HepG2 (cell line): Measurements from ENCODE around the gene AURKA. TPM values are rescaled to one million over a fixed set of nuclear protein-coding genes. Genes with fewer than 3 reads are reported as not detected.
A peak's percentile ranks its signal among the peaks of the same experiment; 100 is the strongest.

Experiments
- ASH2L ChIP-seq: fragments of 300-600, 200-600 bp; sonication (generic); IDR thresholded peaks from 2 replicates; pipeline ENCODE4 v1.7.0; 2017; ENCODE audit warnings: low read depth, mild to moderate bottlenecking, moderate library complexity, mixed read lengths, low read length; ENCODE audit not compliant: insufficient read length
- BRCA1 ChIP-seq: sonication (generic); formaldehyde crosslinking; IDR thresholded peaks from 2 replicates; pipeline ENCODE4 v1.4.0; 2020; ENCODE audit warnings: missing genetic modification reagents
- FOSL1 ChIP-seq: sonication (generic); formaldehyde crosslinking; IDR thresholded peaks from 2 replicates; pipeline ENCODE4 v1.9.0; 2021; ENCODE audit warnings: missing genetic modification reagents, borderline replicate concordance
- FOXJ3 ChIP-seq: sonication (generic); formaldehyde crosslinking; IDR thresholded peaks from 2 replicates; pipeline ENCODE4 v1.4.0; 2020; ENCODE audit warnings: missing genetic modification reagents, mild to moderate bottlenecking, borderline replicate concordance
- MIER2 ChIP-seq: IDR thresholded peaks from 2 replicates; pipeline ENCODE4 v1.6.1; 2016; ENCODE audit warnings: missing biosample characterization, missing genetic modification reagents
- MXD1 ChIP-seq: sonication (generic); formaldehyde crosslinking; IDR thresholded peaks from 2 replicates; pipeline ENCODE4 v1.4.0; 2020; ENCODE audit warnings: mild to moderate bottlenecking, missing genetic modification reagents
- RARA ChIP-seq: IDR thresholded peaks from 2 replicates; pipeline ENCODE4 v1.6.1; 2016; ENCODE audit warnings: missing genetic modification reagents, missing compliant biosample characterization
- SP1 ChIP-seq, 2 experiments: fragments of 450-650 bp in 1 of 2; sonication (generic) in 1 of 2; formaldehyde crosslinking in 1 of 2; IDR thresholded peaks; 2 replicates each; pipeline versions ENCODE4 v1.4.0 to v1.6.1; 2016 to 2020; ENCODE audit warnings: missing genetic modification reagents in 1 of 2
- UBTF ChIP-seq: sonication (generic); formaldehyde crosslinking; IDR thresholded peaks from 2 replicates; pipeline ENCODE4 v1.4.0; 2020; ENCODE audit warnings: mild to moderate bottlenecking, missing genetic modification reagents
- USF2 ChIP-seq, 2 experiments: sonication (generic) in 1 of 2; formaldehyde crosslinking in 1 of 2; IDR thresholded peaks; 2 replicates each; pipeline versions ENCODE4 v1.5.1 to v1.6.1; 2011 to 2020; ENCODE audit warnings: borderline replicate concordance in 1 of 2, low read depth in 1 of 2, low read length in 1 of 2, mild to moderate bottlenecking in 1 of 2, missing genetic modification reagents in 1 of 2, moderate library complexity in 1 of 2
- ZBTB42 ChIP-seq: sonication (generic); formaldehyde crosslinking; IDR thresholded peaks from 2 replicates; pipeline ENCODE4 v1.5.0; 2020; ENCODE audit warnings: mild to moderate bottlenecking, missing genetic modification reagents
- ZEB1 ChIP-seq: IDR thresholded peaks from 2 replicates; pipeline ENCODE4 v1.6.1; 2012; ENCODE audit warnings: mild to moderate bottlenecking, low read depth, inconsistent platforms; ENCODE audit not compliant: insufficient replicate concordance
- ZNF232 ChIP-seq: sonication (generic); formaldehyde crosslinking; IDR thresholded peaks from 2 replicates; pipeline ENCODE4 v1.4.0; 2020; ENCODE audit warnings: missing genetic modification reagents, borderline replicate concordance
- ZNF264 ChIP-seq: sonication (generic); formaldehyde crosslinking; IDR thresholded peaks from 2 replicates; pipeline ENCODE4 v1.4.0; 2020; ENCODE audit warnings: missing genetic modification reagents
- ZNF281 ChIP-seq: sonication (generic); formaldehyde crosslinking; IDR thresholded peaks from 2 replicates; pipeline ENCODE4 v1.4.0; 2020; ENCODE audit warnings: missing genetic modification reagents, borderline replicate concordance
- ZNF33B ChIP-seq: sonication (generic); formaldehyde crosslinking; IDR thresholded peaks from 2 replicates; pipeline ENCODE4 v1.5.1; 2020; ENCODE audit warnings: mild to moderate bottlenecking, missing genetic modification reagents
- ZNF616 ChIP-seq: sonication (generic); formaldehyde crosslinking; IDR thresholded peaks from 2 replicates; pipeline ENCODE4 v1.5.0; 2020; ENCODE audit warnings: low read depth, mild to moderate bottlenecking, missing genetic modification reagents
- ZNF747 ChIP-seq: sonication (generic); formaldehyde crosslinking; IDR thresholded peaks from 2 replicates; pipeline ENCODE4 v1.8.1; 2023; ENCODE audit warnings: missing genetic modification reagents, mild to moderate bottlenecking, borderline replicate concordance
- ZNF775 ChIP-seq: sonication (generic); formaldehyde crosslinking; IDR thresholded peaks from 2 replicates; pipeline ENCODE4 v1.4.0; 2020; ENCODE audit warnings: missing genetic modification reagents, mild to moderate bottlenecking, moderate library complexity, borderline replicate concordance
- polyA plus RNA-seq, 8 experiments: library from polyadenylated mRNA; depleted of rRNA in 3 of 8; stranded (reverse) in 7 of 8; unstranded in 1 of 8; fragments of >200 nt; fragmentation: Illumina TruSeq in 4 of 8; extraction: Trizol in 4 of 8; gene quantifications; 2 replicates each; pipeline versions ENCODE4 v1.2.1 to v1.2.3, GENCODE V29; 2011 to 2016; ENCODE audit warnings: low read depth in 4 of 8, missing spikeins in 1 of 8, mixed read lengths in 1 of 8; ENCODE audit not compliant: insufficient read depth in 1 of 8
- total RNA-seq, 5 experiments: library from RNA; depleted of rRNA; stranded (reverse); fragments of >200 nt; fragmentation: Illumina TruSeq; extraction: Trizol; gene quantifications; 2 replicates each; pipeline ENCODE4 v1.2.3, GENCODE V29; 2016; ENCODE audit warnings: low read depth in 1 of 5

The AURKA gene
- total and polyA plus RNA-seq, 2 of the 13 experiments (the other 11 are each of a cell fraction or from before 2014, with no cell fraction given): 96.4 to 224 TPM

GRCh38 chr20:56360133-56360907, 31.7 kb downstream of the AURKA start (continued):
- TF ChIP-seq MXD1: no peak
- TF ChIP-seq ASH2L: peak; percentile 72
- no peak for TF ChIP-seq ZEB1
- no peak for TF ChIP-seq ZNF281
- no peak for TF ChIP-seq SP1 (IDR thresholded peaks at IDR 0.05)
- no peak for TF ChIP-seq SP1 (CRISPR knock-in tag; IDR thresholded peaks at IDR 0.05)
- TF ChIP-seq ZNF616: peak; percentile 59; the same call in 1 of the 2 replicates
- no peak for TF ChIP-seq FOXJ3 (CRISPR knock-in tag)
- TF ChIP-seq UBTF (CRISPR knock-in tag): peak; percentile 38
- TF ChIP-seq ZNF775 (CRISPR knock-in tag): no peak; the same call in 1 of the 2 replicates
- peak; percentile 67; the same call in 1 of the 2 replicates for TF ChIP-seq ZNF747 (CRISPR knock-in tag)
- TF ChIP-seq ZNF264 (CRISPR knock-in tag): no peak
- peak; percentile 53 for TF ChIP-seq RARA (CRISPR knock-in tag)
- peak; percentile 71 for TF ChIP-seq BRCA1 (CRISPR knock-in tag)
- TF ChIP-seq USF2 (IDR thresholded peaks at IDR 0.05; ENCODE audit: low read depth, low read length): no peak
- TF ChIP-seq USF2 (CRISPR knock-in tag; IDR thresholded peaks at IDR 0.05; ENCODE audit: borderline replicate concordance): no peak
- no peak for TF ChIP-seq FOSL1 (CRISPR knock-in tag)
- no peak for TF ChIP-seq ZNF232
- TF ChIP-seq ZBTB42 (CRISPR knock-in tag): peak; percentile 68; the same call in 1 of the 2 replicates
- peak; percentile 65; the same call in 1 of the 2 replicates for TF ChIP-seq ZNF33B (CRISPR knock-in tag)
- TF ChIP-seq MIER2 (CRISPR knock-in tag): peak; percentile 48; the same call in 1 of the 2 replicates
